ENCODE data around the gene MYO1D.
"Not testable (repeated sequence)": the region's sequence is repeated elsewhere in the genome, so short reads cannot be mapped to it uniquely, and the experiment has no call there.

MYO1D gene

DNA sequence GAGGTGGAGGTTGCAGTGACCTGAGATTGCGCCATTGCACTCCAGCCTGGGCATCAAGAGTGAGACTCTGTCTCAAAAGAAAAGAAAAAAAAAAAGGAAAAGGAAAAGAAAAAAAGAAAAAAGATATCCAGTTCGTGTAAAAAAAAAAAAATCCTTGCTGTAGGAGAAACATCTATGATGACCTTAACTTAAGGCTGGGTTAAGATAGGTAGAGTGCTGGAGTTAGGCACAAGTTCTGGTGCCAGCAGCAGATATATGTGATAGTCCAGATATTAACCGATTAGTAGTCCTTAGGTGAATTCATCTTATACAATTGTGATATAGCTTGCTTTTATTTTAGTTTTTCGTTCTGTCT, 415.4 kb downstream of the MYO1D start:
- DNase-seq (ENCODE audit: low read depth, low spot score) = no peak

DNA sequence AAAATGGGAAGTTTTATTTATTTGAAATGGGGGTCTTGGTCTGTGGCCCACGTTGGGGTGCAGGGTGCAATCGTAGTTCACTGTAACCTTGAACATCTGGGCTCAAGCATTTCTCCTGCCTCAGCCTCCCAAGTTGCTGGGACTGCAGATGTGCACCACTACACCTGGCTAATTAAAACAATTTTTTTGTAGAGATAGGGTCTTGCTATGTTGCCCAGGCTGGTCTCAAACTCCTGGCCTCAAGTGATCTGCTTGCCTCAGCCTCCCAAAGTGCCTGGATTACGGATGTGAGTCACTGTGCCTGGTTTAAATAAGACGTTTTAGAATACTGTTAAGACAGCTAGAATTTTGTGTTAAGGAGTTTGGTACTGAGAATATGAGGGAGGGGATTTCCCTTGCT, 416.9 kb downstream of the MYO1D start:
- DNase-seq (ENCODE audit: low read depth, low spot score) = no peak

DNA sequence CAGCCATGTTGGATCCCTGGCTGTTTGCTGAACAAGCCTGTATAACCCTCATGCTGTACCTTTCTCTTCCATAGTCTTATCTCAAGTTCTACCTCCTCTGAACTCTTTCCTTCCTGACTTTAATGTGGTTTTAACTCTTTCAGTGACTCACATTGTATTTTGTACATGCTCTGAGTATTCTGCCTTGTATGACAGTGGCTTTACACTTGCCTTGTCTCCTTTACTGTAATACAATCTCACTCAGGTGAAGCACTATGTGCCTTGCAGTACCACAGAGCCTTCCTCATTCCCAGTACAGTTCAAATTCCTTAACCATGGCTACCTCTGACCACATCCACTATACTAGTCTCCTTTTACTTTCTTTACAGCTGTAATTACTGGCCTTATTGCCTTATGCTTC, 418.6 kb downstream of the MYO1D start:
- DNase-seq (ENCODE audit: low read depth, low spot score) = no peak

DNA sequence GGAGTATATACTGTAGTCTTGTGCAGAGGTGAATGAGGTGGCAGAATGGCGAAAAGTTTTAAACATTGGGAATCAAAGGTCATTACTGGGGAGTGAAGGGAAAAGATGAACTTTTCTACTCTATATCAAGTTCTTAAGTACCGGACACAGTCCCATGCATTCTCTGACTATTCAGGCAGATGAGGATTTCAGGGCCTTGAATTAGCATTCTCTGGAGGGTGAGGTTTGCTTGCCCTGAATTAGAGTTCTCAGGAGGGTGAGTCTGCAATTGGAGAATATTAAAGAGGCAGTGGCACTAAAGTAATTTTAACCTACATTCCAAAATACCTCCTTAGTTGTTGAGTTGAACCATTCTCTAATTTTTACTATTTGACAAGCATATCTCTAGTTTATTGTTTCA, 423.6 kb downstream of the MYO1D start:
- DNase-seq (ENCODE audit: low read depth, low spot score) = no peak

DNA sequence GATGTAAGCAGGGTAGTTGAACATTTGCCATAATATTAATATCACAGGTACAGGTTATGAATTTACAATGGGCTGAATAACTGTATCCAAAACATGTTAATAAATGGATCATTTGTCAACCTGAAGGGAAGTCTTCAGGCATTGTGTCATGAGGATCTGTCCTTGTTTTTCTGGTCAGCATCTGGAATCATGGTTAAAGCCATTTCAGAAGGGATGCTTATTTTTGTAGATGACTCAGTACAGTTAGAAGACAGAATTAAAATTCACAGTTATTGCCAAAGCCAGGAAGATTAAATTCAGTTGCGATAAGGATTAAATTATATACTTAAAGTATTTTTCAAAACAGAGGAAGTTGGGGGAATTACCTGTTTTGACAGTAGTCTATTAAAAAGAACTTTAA, 424.6 kb downstream of the MYO1D start:
- DNase-seq (ENCODE audit: low read depth, low spot score) = no peak

DNA sequence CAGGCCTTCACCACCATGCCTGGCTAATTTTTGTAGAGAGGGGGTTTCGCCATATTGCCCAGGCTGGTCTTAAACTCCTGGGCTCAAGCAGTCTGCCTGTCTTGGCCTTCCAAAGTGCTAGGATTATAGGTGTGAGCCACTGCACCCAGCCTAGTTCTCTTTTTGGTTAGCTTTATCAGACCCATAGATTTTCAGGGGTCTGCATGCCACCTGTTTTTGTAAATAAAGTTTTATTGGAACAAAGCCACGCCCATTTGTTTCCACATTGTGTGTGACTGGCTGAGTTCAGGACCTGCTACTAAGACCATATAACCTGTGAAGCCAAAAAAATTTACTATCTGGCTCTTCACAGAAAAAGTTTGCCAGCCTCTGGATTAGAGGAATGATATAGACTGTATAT, 425.0 kb downstream of the MYO1D start:
- DNase-seq (ENCODE audit: low read depth, low spot score) = no peak

DNA sequence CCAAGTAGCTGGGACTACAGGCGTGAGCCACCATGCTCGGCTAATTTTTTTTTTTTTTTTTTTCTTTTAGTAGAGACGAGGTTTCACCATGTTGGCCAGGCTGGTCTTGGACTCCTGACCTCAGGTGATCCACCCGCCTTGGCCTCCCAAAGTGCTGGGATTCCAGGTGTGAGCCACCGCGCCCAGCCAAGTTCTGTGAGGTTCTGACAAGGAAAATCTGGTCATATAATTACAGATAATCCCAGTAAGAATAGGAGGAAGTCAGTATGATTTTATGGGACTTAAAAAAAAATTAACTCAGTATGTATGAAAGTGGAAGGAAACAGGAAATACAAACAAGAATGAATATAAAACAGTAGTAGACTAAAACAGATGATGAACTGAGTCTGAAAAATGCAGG, 426.5 kb downstream of the MYO1D start:
- DNase-seq (ENCODE audit: low read depth, low spot score) = not testable (repeated sequence)

DNA sequence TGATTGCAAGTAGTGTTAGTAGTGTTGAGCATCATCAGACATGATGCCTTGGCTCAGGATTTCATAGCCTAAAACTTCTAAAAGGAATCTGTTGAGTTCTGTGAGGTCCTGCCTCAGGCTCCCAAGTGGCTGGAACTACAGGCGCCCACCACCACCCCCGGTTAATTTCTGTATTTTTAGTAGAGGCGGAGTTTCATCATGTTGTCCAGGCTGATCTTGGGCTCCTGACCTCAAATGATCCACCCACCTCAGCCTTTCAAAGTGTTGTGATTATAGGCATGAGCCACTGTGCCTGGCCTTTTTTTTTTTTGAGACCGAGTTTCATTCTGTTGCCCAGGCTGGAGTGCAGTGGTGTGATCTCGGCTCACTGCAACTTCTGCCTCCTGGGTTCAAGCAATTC, 427.0 kb downstream of the MYO1D start:
- DNase-seq (ENCODE audit: low read depth, low spot score) = no peak

DNA sequence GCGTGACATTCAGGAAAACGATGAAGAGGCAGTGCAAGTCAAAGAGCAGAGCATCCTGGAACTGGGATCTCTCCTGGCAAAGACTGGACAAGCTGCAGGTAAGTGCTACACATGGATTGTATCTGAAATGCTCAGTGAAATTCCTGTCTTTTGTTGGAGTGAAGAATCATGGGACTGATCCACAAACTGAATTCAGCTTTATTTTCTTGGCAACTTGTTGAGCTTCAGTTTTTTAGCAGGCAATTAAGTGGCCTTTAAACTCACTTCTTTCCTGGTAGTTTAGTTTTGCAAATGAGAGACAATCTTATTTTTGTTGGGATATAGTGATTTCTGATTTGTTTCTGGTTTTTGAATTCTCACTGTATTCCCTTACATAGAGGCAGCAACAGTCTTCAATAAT, 430.0 kb downstream of the MYO1D start:
- DNase-seq (ENCODE audit: low read depth, low spot score) = no peak

DNA sequence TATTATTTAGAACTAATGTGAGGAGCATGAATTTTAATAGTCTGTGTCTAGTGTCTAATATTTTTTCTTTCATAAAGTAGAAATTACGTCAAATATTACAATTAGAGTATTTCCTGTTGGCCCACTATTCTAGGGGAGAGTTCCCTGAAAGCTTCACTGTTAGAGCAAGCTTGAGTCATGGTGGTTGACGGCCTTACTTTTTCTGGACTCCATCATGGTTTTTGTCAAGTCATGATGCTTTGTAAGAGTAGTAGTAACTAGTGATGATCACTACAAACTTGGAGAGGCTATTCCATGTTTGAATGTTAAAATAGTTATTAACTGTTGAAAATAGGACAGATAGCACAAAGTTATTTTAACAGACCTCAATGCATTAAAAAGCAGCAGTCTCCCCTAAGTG, 431.0 kb downstream of the MYO1D start:
- DNase-seq (ENCODE audit: low read depth, low spot score) = no peak

DNA sequence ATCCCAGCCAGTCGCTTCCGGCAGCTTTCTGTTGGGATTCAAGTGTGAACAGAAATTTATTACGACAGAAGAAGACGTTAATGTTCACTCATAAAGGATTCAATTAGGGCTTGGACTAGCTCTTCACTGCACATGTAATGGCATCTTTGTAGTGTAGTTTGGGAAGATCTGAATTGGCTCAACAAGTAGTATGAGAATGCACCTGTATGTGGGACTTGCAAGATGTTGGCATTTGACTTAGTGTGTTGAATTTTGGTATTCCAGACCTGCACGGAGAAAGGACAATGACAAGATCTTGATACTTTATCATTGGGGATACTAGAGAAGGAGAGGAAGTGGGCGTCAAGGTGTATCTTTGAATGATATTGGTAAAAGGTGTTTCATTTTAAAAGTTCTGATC, 431.4 kb downstream of the MYO1D start:
- DNase-seq (ENCODE audit: low read depth, low spot score) = no peak

DNA sequence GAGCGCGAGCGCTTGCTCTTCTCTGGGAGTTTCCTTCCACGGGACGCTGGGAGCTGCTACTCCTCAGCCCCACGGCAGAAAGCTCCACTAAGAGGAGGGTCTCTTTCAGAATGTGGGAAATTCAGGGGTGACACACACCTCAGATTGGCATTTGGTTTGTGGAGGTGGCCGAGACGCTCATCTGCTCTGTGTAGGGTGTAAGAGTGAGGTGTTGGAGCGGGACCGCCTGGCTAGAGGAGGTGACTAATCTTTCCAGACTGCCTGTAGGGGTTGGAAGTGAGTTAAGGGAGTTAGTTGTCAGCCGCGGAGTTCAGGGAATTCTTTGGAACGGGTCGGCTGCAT, 431.9 kb downstream of the MYO1D start:
- DNase-seq (ENCODE audit: low read depth, low spot score) = no peak

DNA sequence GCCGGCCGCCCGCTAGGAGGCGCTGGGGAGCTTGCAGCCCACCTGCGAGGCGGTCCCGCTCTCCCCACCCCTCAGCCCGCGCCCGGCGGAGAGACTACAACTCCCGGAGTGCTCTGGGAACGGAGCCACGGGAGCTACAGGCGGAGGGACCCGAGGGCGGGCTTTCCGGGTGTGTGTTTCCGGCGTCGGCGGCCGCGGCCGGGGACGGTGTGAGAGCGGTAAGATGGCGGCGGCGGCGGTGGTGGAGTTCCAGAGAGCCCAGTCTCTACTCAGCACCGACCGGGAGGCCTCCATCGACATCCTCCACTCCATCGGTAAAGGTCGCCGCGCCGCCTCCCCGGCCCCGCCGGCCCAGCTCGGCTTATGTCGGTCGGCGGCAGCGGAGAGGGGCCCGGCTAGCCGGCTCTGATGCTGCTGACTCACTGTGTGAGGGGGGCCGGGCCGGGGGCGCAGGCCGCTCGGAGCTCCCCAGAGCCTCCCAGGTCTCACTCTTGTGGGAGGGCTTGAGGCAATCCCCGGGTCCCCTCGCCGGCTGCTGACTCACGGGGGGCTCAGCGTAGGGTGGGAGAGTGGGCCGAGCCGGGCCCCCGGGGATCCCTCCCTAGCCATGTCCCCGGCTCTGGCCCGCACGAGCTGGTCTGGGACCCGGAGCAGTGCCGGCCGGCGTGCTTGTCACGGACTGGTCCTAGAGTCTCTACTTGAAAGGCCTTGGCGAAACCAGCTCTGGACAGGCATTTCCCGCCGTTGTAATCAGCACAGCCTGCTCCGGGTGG, 432.4 kb downstream of the MYO1D start, which contains the start of gene PSMD11:
Gene PSMD11 (plus strand): TSS at position 210 of the 773 bp plus-strand sequence. CDS start 14 bp downstream, at position 224.
- peak; percentile 99 for DNase-seq (ENCODE audit: low read depth, low spot score)

DNA sequence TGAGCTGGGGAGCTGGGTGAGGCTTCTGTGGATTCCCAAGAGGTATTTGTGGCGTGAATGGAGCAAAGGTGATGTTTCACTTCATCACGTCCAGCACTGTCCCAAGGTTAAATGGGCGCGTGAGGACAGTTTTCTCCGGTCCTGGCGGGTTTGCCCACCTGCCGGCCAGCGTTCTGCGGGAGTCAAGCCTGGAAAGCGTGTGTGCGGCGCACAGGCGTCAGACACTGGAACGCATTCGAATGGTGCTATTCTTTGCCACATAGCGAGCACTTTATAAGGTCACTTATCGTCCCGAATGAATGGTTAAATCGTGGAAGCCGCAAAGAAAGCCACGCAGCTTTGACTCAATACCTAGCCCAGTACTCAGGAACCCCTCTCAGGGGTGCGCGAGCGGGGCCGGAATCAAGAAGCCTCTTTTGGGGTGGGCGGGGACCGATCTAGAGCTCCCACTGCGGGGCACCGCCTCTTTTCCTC, 433.1 kb downstream of the MYO1D start:
- no peak for DNase-seq (ENCODE audit: low read depth, low spot score)
